Islet of Langerhans (tissue), 1 donor: ENCODE results near the gene HCRTR2.
"Not testable (repeated sequence)": the region's sequence is repeated elsewhere in the genome, so short reads cannot be mapped to it uniquely, and the experiment has no call there.

ENCODE experiments used
- FAIRE-seq: peaks from one replicate; lab custom pipeline; 2011; peaks lifted over from hg19 to GRCh38; lab: Jason Lieb, UNC

HCRTR2 gene

DNA sequence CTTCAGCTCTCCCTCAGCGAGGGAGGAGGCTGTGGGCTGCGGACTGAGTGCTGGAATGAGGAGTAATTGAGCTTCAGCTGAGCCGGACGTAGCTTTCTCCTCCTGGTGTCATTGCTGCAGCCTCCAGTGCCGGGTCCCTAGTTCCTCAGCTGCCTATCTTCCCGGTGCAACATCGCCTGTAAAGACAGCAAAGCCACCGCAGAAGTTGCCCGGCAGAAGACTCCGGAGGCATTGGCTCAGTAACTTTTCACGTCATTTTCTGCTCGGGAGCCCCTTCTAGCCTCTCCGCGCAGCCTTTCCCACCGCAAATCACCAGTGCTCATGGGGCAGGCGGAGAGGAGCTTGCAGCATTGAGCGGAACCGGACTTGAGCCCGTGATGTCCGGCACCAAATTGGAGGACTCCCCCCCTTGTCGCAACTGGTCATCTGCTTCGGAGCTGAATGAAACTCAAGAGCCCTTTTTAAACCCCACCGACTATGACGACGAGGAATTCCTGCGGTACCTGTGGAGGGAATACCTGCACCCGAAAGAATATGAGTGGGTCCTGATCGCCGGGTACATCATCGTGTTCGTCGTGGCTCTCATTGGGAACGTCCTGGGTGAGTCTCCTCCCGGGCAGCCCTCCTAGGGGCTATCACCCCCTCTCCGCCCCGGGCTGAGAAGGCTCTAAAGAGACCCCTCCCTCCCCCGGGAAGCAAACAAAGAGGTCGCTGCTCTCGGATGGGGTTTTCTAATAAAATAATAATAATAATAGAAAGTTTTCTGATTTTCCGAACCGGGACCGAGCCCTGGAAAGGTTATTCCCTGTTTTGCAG, at the start of gene HCRTR2:
TSS of gene HCRTR2 (plus strand) at position 305 of the 816 bp plus-strand sequence. CDS start at position 378, 73 bp downstream.
- no peak for FAIRE-seq

- no peak for FAIRE-seq
These were observed 43.5 kb upstream of the HCRTR2 start for GRCh38 chr6:55130806-55131324.

GRCh38 chr6:55131616-55132015, 42.7 kb upstream of the HCRTR2 start:
- FAIRE-seq = no peak

- no peak for FAIRE-seq
These were observed 37.4 kb upstream of the HCRTR2 start for GRCh38 chr6:55136916-55137315.

- FAIRE-seq = no peak
These were observed 36.2 kb upstream of the HCRTR2 start for GRCh38 chr6:55137929-55138693.

DNA sequence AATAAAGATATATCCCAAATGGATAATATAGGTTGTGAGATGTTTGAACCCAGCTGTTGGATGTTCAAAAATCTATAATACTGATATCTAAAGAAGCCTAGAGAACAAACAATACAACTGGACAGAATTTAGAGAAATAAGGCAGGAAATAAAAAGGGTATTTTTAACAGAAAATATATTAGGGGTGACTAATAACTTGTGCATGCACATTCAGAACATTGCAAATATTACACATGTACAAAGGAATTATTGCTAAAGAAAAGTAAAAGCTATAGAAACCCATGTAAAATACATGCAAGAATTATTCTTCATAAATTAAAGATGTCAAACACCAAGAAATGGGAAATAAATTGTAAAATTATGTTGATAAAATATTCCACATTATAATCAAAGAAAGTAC, 32.7 kb upstream of the HCRTR2 start:
- FAIRE-seq = peak; percentile 62

- FAIRE-seq = no peak
These were observed 31.7 kb upstream of the HCRTR2 start for GRCh38 chr6:55142610-55143009.

DNA sequence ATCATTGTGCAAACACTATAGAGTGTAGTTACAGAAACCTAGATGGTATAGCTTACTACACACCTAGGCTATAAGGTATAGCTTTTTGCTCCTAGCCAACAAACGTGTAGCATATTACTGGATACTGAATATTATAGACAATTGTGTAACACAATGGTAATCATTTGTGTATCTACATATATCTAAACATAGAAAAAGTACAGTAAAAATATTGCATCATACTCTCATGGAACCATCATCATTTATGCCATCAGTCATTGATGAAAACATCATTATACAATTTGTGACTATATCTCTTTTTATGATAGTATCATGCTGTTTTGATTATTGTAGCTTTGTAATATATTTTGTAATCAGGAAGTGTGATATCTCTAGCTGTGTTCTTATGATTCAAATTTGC, 21.0 kb upstream of the HCRTR2 start:
- FAIRE-seq = no peak

DNA sequence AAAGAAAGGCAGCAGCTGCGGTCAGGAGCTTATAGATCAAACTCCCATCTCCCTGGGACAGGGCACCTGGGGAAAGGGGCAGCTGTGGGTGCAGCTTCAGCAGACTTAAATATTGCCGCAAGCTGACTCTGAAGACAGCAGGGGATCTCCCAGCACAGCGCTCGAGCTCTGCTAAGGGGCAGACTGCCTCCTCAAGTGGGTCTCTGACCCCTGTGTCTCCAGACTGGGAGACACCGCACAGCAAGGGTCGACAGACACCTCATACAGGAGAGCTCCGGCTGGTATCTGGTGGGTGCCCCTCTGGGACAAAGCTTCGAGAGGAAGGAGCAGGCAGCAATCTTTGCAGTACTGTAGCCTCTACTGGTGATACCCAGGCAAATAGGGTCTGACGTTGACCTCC, 15.5 kb upstream of the HCRTR2 start:
- not testable (repeated sequence) for FAIRE-seq

DNA sequence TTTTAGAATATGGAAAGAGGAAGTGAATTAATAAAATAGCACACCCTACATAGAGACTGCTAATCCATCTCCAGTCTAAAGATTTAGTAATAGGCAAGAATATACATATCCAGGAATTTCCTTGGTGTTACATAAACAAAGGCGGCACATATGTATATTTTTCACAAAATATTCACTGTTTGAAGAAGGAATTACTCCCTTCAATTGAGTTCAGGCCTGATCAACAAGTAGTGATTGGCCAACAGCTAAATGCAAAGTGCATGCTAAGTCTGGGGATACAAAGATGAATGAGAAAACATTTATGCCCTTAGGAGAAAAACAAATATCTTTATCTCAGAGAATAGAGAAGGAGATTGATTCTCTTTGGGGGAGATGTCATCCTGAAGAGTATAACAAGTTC, 6.5 kb upstream of the HCRTR2 start:
- FAIRE-seq = no peak

DNA sequence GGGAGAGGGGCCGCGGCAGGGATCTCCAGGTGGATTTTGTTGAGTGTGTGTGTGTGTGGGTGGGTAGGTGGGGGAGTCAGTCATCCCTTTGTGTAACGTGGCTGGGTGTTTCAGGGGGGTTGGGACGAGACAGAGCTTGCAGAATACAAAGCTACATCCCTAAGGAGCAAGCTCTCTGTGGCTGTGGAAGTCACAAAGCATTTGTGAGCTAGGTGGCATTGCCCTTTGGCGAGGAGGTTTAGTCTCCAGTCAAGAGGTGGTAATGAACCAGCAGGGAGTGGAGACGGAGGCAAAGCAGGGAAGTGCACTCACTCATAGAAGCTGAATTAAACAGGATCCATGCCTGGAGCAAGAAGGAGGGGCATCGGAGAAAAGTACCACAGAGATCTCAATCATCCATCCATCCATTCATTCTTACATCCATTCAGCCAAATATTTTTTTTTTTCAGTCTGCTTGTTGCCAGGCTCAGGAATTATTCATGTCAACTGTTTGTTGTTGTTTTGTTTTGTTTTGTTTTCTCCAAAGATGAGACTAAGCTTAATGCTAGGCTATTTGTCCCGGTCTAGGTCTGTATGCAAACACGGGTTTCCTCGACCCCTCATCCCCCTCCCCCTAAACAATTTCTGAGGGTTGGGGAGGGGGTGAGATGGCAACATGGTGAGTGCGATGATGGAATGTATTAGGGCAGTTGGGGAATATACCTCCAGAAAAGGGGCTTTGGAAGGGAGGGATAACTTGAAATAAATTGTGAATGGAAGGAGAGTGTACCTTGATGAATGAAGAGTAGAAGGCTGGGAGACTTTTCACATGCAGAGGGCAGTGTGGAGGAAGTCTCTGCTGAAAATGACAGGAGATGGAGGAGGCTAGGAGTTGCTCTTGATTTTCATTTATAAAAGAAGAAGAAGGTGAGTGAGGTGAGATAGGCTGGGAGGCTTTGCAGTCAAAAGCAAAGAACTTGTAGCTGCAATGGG, 1.0 kb downstream of the HCRTR2 start:
- no peak for FAIRE-seq

DNA sequence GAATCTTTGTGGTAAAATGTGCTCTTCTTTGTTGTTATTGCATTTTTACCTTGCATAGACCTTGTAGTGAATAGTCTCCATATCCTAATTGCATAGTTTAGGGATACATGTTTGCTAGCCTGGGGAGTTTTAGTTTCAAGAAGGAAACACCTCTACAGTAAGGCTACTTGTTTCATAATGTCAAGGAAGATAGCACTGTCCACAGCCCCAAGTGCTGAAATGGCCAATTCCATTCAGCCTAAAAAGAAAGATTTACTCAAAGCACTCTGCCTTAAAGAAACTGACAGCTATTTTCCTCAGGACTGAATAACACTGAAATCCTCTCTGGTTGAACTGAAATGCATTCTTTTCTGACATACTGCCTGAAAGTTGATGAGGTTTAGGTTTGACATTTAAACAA, 2.6 kb downstream of the HCRTR2 start:
- FAIRE-seq = no peak

- no peak for FAIRE-seq
These were observed 5.9 kb downstream of the HCRTR2 start for GRCh38 chr6:55180258-55180657.

GRCh38 chr6:55182016-55182650, 7.8 kb downstream of the HCRTR2 start:
- FAIRE-seq = no peak

- FAIRE-seq = no peak
These were observed 10.6 kb downstream of the HCRTR2 start for GRCh38 chr6:55184782-55185530.

- no peak for FAIRE-seq
These were observed 24.4 kb downstream of the HCRTR2 start for GRCh38 chr6:55198715-55199114.

DNA sequence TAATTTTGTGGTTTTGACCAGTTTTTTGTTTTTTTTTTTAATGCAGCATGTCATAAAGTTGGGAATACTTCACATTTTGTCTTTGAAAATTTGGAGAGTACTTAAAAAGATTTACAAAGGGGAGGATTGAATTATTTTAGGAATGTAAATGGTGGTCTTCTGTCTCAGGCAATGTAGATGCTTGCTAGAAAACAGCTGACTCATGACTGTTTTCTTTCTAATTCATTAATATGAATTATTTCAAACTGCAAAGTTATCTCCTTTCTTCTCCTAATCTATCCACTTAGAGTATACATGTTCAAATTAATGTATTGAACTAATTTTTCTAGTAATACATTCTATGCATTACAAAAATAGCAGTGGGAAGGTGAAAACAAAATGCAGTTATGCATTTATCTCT, 24.9 kb downstream of the HCRTR2 start:
- FAIRE-seq = no peak

- FAIRE-seq = no peak
These were observed 34.5 kb downstream of the HCRTR2 start for GRCh38 chr6:55208478-55209458.

GRCh38 chr6:55210952-55211351, 36.6 kb downstream of the HCRTR2 start:
- FAIRE-seq = no peak

DNA sequence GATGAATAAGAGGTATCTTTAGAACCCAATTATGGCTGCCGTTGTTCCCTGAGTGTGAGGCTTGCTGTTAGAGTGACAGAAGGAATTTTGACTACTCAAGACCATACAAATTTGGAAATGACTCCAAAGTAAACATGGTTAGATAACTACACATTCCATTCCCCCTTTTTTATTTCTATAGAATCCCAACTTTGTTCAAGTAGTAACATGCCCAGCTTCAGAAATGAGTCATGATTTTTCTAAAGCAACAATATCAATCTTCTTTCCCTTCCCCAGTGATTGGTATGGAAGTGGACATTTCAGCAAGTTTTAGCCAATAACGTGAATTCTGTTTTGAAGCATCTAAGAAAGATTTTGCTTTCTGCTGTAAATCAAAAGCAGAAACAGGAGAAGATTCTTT, 37.8 kb downstream of the HCRTR2 start:
- FAIRE-seq = no peak
